Activated T-helper 17 cell treated with anti-CD3 and anti-CD28 coated beads, Interleukin-2, amount 50 U/mL, for 72 hours (primary cell): ENCODE measurements around the gene PGAP2. TPM values are rescaled to one million over a fixed set of nuclear protein-coding genes. Genes with fewer than 3 reads are reported as not detected.

Experiments used
- ATAC-seq: fragments of 150-1000 bp; cut with Tn5 transposase; replicated peaks from 2 replicates; pipeline ENCODE4 v1.10.0; 2021; ENCODE audit warnings: mild to moderate bottlenecking, moderate library complexity
- H3K27ac Mint-ChIP-seq: one replicate; pipeline ENCODE4 v1.8.0; 2022; ENCODE audit warnings: mixed read lengths
- H3K27me3 Mint-ChIP-seq: one replicate; pipeline ENCODE4 v1.8.0; 2022; ENCODE audit warnings: mixed read lengths
- H3K36me3 Mint-ChIP-seq: one replicate; pipeline ENCODE4 v1.8.0; 2022; ENCODE audit warnings: low read depth, mild to moderate bottlenecking, mixed read lengths
- H3K4me1 Mint-ChIP-seq: one replicate; pipeline ENCODE4 v1.8.0; 2022; ENCODE audit warnings: mixed read lengths
- H3K4me3 Mint-ChIP-seq: one replicate; pipeline ENCODE4 v1.8.0; 2022; ENCODE audit warnings: mild to moderate bottlenecking, mixed read lengths
- H3K9me3 Mint-ChIP-seq: one replicate; pipeline ENCODE4 v1.8.0; 2022; ENCODE audit warnings: mixed read lengths
- total RNA-seq, 2 donors: library from RNA; stranded (reverse); gene quantifications; one replicate each; pipeline ENCODE4 v1.2.3, GENCODE V29; 2022

PGAP2 gene
- total RNA-seq, 2 donors from 2014 or later, result 25.6 to 31.8 TPM

GRCh38 chr11:3833449-3833848 is 25.1 kb downstream of the PGAP2 start:
- peak overlapping the region; percentile 97 for H3K4me3 Mint-ChIP-seq
- H3K36me3 Mint-ChIP-seq, result peaks cover 100% of the 10 kb centered on the region
- H3K9me3 Mint-ChIP-seq, result no peaks in the 10 kb centered on the region
- no peak for ATAC-seq
- H3K27me3 Mint-ChIP-seq, result no peaks in the 10 kb centered on the region
- peak overlapping the region; percentile 99 for H3K27ac Mint-ChIP-seq
- peaks cover 67% of the 10 kb centered on the region for H3K4me1 Mint-ChIP-seq

GRCh38 chr11:3834349-3834663 is 25.9 kb downstream of the PGAP2 start:
- no peak for ATAC-seq
- H3K9me3 Mint-ChIP-seq, result no peaks in the 10 kb centered on the region

GRCh38 chr11:3834664-3835461 is 26.5 kb downstream of the PGAP2 start:
- no peaks in the 10 kb centered on the region for H3K27me3 Mint-ChIP-seq
- H3K4me1 Mint-ChIP-seq, result peaks cover 69% of the 10 kb centered on the region
- ATAC-seq, result no peak
- H3K9me3 Mint-ChIP-seq, result no peaks in the 10 kb centered on the region
- peak overlapping the region; percentile 99 for H3K27ac Mint-ChIP-seq
- H3K4me3 Mint-ChIP-seq, result peak overlapping the region; percentile 97
- H3K36me3 Mint-ChIP-seq, result peaks cover 100% of the 10 kb centered on the region

More at GRCh38 chr11:3834349-3834663, 25.9 kb downstream of the PGAP2 start:
- peaks cover 69% of the 10 kb centered on the region for H3K4me1 Mint-ChIP-seq
- peaks cover 100% of the 10 kb centered on the region for H3K36me3 Mint-ChIP-seq
- peak overlapping the region; percentile 97 for H3K4me3 Mint-ChIP-seq
- peak overlapping the region; percentile 99 for H3K27ac Mint-ChIP-seq
- H3K27me3 Mint-ChIP-seq, result no peaks in the 10 kb centered on the region

- Mint-ChIP-seq H3K4me3 (peak overlapping the region; percentile 97), H3K27me3 (no peaks in the 10 kb centered on the region), H3K36me3 (peaks cover 96% of the 10 kb centered on the region), H3K4me1 (peaks cover 64% of the 10 kb centered on the region), H3K27ac (peak overlapping the region; percentile 99), H3K9me3 (no peaks in the 10 kb centered on the region)
- ATAC-seq, result no peak
Observed at GRCh38 chr11:3835751-3836150, 27.4 kb downstream of the PGAP2 start.

- Mint-ChIP-seq H3K27me3 (no peaks in the 10 kb centered on the region), H3K27ac (peak overlapping the region; percentile 93), H3K36me3 (peaks cover 84% of the 10 kb centered on the region), H3K4me3 (peak overlapping the region; percentile 97), H3K9me3 (no peaks in the 10 kb centered on the region), H3K4me1 (peaks cover 53% of the 10 kb centered on the region)
- ATAC-seq, result no peak
Observed at GRCh38 chr11:3836903-3837302, 28.5 kb downstream of the PGAP2 start.

- Mint-ChIP-seq H3K9me3 (no peaks in the 10 kb centered on the region), H3K27me3 (no peaks in the 10 kb centered on the region), H3K36me3 (peaks cover 76% of the 10 kb centered on the region), H3K27ac (peak overlapping the region; percentile 93), H3K4me3 (peak overlapping the region; percentile 97), H3K4me1 (peaks cover 44% of the 10 kb centered on the region)
- ATAC-seq, result no peak
Observed at GRCh38 chr11:3837793-3838192, 29.4 kb downstream of the PGAP2 start.

GRCh38 chr11:3838504-3838903 is 30.1 kb downstream of the PGAP2 start:
- Mint-ChIP-seq H3K36me3 (peaks cover 68% of the 10 kb centered on the region), H3K27ac (peak overlapping the region; percentile 93), H3K27me3 (no peaks in the 10 kb centered on the region), H3K4me3 (peak overlapping the region; percentile 97), H3K9me3 (no peaks in the 10 kb centered on the region), H3K4me1 (peaks cover 38% of the 10 kb centered on the region)
- no peak for ATAC-seq

GRCh38 chr11:3840004-3840869 is 31.9 kb downstream of the PGAP2 start:
- peaks cover 51% of the 10 kb centered on the region for H3K36me3 Mint-ChIP-seq
- ATAC-seq, result no peak
- peak overlapping the region; percentile 97 for H3K4me3 Mint-ChIP-seq
- H3K27ac Mint-ChIP-seq, result peak overlapping the region; percentile 93
- no peaks in the 10 kb centered on the region for H3K27me3 Mint-ChIP-seq
- peaks cover 30% of the 10 kb centered on the region for H3K4me1 Mint-ChIP-seq
- no peaks in the 10 kb centered on the region for H3K9me3 Mint-ChIP-seq

- Mint-ChIP-seq H3K27ac (peak within 1 kb of the TSS; percentile 93), H3K36me3 (peaks cover 44% of the 10 kb centered on the region), H3K27me3 (no peaks in the 10 kb centered on the region), H3K4me3 (peak within 1 kb of the TSS; percentile 97), H3K4me1 (peaks cover 24% of the 10 kb centered on the region), H3K9me3 (no peaks in the 10 kb centered on the region)
- peak; percentile 82 for ATAC-seq
Observed at GRCh38 chr11:3840870-3841425, 32.6 kb downstream of the PGAP2 start, which contains the start of gene RHOG. Gene RHOG, minus strand, starts transcription at chr11:3840959. Its CDS starts 12,821 bp downstream, at chr11:3828138.

- Mint-ChIP-seq H3K36me3 (peaks cover 37% of the 10 kb centered on the region), H3K27me3 (no peaks in the 10 kb centered on the region), H3K4me3 (peak overlapping the region; percentile 97), H3K9me3 (no peaks in the 10 kb centered on the region), H3K27ac (peak overlapping the region; percentile 93), H3K4me1 (peaks cover 24% of the 10 kb centered on the region)
- ATAC-seq, result peak; percentile 40
Observed at GRCh38 chr11:3841426-3842350, 33.3 kb downstream of the PGAP2 start.

GRCh38 chr11:3843326-3843725 is 35.0 kb downstream of the PGAP2 start:
- no peaks in the 10 kb centered on the region for H3K9me3 Mint-ChIP-seq
- H3K4me1 Mint-ChIP-seq, result peaks cover 13% of the 10 kb centered on the region
- H3K4me3 Mint-ChIP-seq, result peak overlapping the region; percentile 51
- no peak overlapping the region for H3K27ac Mint-ChIP-seq
- H3K27me3 Mint-ChIP-seq, result no peaks in the 10 kb centered on the region
- peaks cover 20% of the 10 kb centered on the region for H3K36me3 Mint-ChIP-seq
- no peak for ATAC-seq

- no peaks in the 10 kb centered on the region for H3K27me3 Mint-ChIP-seq
- no peak overlapping the region for H3K27ac Mint-ChIP-seq
- H3K36me3 Mint-ChIP-seq, result peaks cover under 1% of the 10 kb centered on the region
- no peak for ATAC-seq
- H3K4me3 Mint-ChIP-seq, result peak overlapping the region; percentile 3
- no peaks in the 10 kb centered on the region for H3K9me3 Mint-ChIP-seq
- H3K4me1 Mint-ChIP-seq, result peaks cover 16% of the 10 kb centered on the region
Observed at GRCh38 chr11:3845246-3845645, 36.9 kb downstream of the PGAP2 start.

GRCh38 chr11:3845670-3846069 is 37.3 kb downstream of the PGAP2 start:
- no peak for ATAC-seq
- Mint-ChIP-seq H3K27me3 (no peaks in the 10 kb centered on the region), H3K36me3 (no peaks in the 10 kb centered on the region), H3K4me1 (peaks cover 16% of the 10 kb centered on the region), H3K27ac (no peak overlapping the region), H3K4me3 (no peak overlapping the region), H3K9me3 (no peaks in the 10 kb centered on the region)
